Measurements from ENCODE around the gene COL13A1. TPM values are rescaled to one million over a fixed set of nuclear protein-coding genes. Genes with fewer than 3 reads are reported as not detected.

Gene COL13A1
- total RNA-seq, 1 experiment from 2014 or later: 3.6 TPM

GRCh38 chr10:69876931-69877330, 75.2 kb downstream of the COL13A1 start:
- Mint-ChIP-seq H3K9me3 (no peaks in the 10 kb centered on the region), H3K36me3 (ENCODE audit: insufficient read depth in 1 of 3, low read depth in 3 of 3) (no peaks in the 10 kb centered on the region; a peak in 1 of 7 replicates), H3K4me1 (peaks cover 71 to 78% of the 10 kb centered on the region in 2 experiments), H3K27ac (peak overlapping the region in 1 of 3 experiments; percentile 89; a peak in 2 of 7 replicates), H3K27me3 (ENCODE audit: low read depth) (peaks cover 11% of the 10 kb centered on the region), H3K4me3 (no peak overlapping the region; a peak in 1 of 5 replicates)
- H2AK5ac ChIP-seq (ENCODE audit: insufficient read length, low read length): no peak overlapping the region
- no peaks in the 10 kb centered on the region for H4K20me1 ChIP-seq (ENCODE audit: control insufficient read depth, insufficient read depth, insufficient read length)
- no peak overlapping the region for H4K91ac ChIP-seq (ENCODE audit: insufficient read length, low read depth, low read length)
- no peak overlapping the region for H3K9ac ChIP-seq (ENCODE audit: extremely low read depth, insufficient read length, low read length)
- H3K4me2 ChIP-seq (ENCODE audit: insufficient read depth, insufficient read length, low read length): no peak overlapping the region
- peaks cover 11% of the 10 kb centered on the region for H3K4me1 ChIP-seq (ENCODE audit: insufficient read depth, low read length)
- no peak overlapping the region for H2BK5ac ChIP-seq (ENCODE audit: insufficient read length, low read length)
- no peak overlapping the region for H2BK120ac ChIP-seq (ENCODE audit: low read depth, low read length, poor library complexity, severe bottlenecking)
- no peak overlapping the region for H4K8ac ChIP-seq (replicated peaks; ENCODE audit: insufficient read length, low read depth, low read length)
- H3K27me3 ChIP-seq (ENCODE audit: insufficient read depth, low read length): no peaks in the 10 kb centered on the region; the same call in 1 of the 2 replicates
- H3K4ac ChIP-seq (ENCODE audit: low read depth, low read length): no peak overlapping the region
- H2BK12ac ChIP-seq (ENCODE audit: insufficient read length, low read depth, low read length): no peak overlapping the region
- TF ChIP-seq, protein P1, sequence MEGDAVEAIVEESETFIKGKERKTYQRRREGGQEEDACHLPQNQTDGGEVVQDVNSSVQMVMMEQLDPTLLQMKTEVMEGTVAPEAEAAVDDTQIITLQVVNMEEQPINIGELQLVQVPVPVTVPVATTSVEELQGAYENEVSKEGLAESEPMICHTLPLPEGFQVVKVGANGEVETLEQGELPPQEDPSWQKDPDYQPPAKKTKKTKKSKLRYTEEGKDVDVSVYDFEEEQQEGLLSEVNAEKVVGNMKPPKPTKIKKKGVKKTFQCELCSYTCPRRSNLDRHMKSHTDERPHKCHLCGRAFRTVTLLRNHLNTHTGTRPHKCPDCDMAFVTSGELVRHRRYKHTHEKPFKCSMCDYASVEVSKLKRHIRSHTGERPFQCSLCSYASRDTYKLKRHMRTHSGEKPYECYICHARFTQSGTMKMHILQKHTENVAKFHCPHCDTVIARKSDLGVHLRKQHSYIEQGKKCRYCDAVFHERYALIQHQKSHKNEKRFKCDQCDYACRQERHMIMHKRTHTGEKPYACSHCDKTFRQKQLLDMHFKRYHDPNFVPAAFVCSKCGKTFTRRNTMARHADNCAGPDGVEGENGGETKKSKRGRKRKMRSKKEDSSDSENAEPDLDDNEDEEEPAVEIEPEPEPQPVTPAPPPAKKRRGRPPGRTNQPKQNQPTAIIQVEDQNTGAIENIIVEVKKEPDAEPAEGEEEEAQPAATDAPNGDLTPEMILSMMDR (conservative IDR thresholded peaks at IDR 0.05): no peak
- no peaks in the 10 kb centered on the region for H3K79me1 ChIP-seq (ENCODE audit: insufficient read depth, low read depth, low read length, poor library complexity, severe bottlenecking)
- no peak overlapping the region for H2BK20ac ChIP-seq (ENCODE audit: low read depth, low read length, poor library complexity, severe bottlenecking)
- no peak for DNase-seq
- no peak overlapping the region for H3K18ac ChIP-seq (ENCODE audit: insufficient read length, low read depth, low read length)
- H4K5ac ChIP-seq (ENCODE audit: insufficient read length, low read depth, low read length): no peak overlapping the region
- no peak overlapping the region for H3T11ph ChIP-seq (ENCODE audit: low read length)
- WGBS (ENCODE audit: extremely low coverage, insufficient read length, low lambda C conversion rate): no CpG with 5 or more reads among the region's 3 CpGs
- H3K9me3 ChIP-seq (ENCODE audit: control insufficient read depth, low read depth, low read length): no peaks in the 10 kb centered on the region
- no peak overlapping the region; the same call in 1 of the 2 replicates for H2BK15ac ChIP-seq (ENCODE audit: low read depth, low read length)
- no peaks in the 10 kb centered on the region for H3K23me2 ChIP-seq (ENCODE audit: insufficient read length, low read depth, low read length, poor library complexity, severe bottlenecking)
- H2AFZ ChIP-seq (ENCODE audit: low read length): no peak overlapping the region
- H3K23ac ChIP-seq (ENCODE audit: insufficient read length, low read depth, low read length): no peak overlapping the region
- no peak overlapping the region for H3K56ac ChIP-seq (ENCODE audit: insufficient read length, low read depth, low read length)
- H3K14ac ChIP-seq (ENCODE audit: insufficient read depth, low read length): peak overlapping the region; percentile 0; the same call in 1 of the 2 replicates
- no peak overlapping the region for H3K27ac ChIP-seq (ENCODE audit: insufficient read length, low read depth, low read length)
- no peaks in the 10 kb centered on the region for H3K79me2 ChIP-seq (ENCODE audit: insufficient read depth, low read length)

All from H9 (cell line).